NB4 (cell line): ENCODE data around the gene LMO2.

Experiments used
- CTCF ChIP-seq: IDR thresholded peaks from one replicate; pipeline ENCODE4 v1.5.1; 2012; ENCODE audit warnings: low read depth, low read length
- MAX ChIP-seq: IDR thresholded peaks from 2 replicates; pipeline ENCODE4 v1.6.1; 2011; ENCODE audit warnings: low read depth, low read length
- MYC ChIP-seq: IDR thresholded peaks from 2 replicates; pipeline ENCODE4 v1.6.1; 2011; ENCODE audit warnings: low read depth, low read length
- POLR2A ChIP-seq: IDR thresholded peaks from 2 replicates; pipeline ENCODE4 v1.6.1; 2011; ENCODE audit warnings: mild to moderate bottlenecking; ENCODE audit not compliant: insufficient read length; ENCODE audit errors: extremely low read depth

DNA sequence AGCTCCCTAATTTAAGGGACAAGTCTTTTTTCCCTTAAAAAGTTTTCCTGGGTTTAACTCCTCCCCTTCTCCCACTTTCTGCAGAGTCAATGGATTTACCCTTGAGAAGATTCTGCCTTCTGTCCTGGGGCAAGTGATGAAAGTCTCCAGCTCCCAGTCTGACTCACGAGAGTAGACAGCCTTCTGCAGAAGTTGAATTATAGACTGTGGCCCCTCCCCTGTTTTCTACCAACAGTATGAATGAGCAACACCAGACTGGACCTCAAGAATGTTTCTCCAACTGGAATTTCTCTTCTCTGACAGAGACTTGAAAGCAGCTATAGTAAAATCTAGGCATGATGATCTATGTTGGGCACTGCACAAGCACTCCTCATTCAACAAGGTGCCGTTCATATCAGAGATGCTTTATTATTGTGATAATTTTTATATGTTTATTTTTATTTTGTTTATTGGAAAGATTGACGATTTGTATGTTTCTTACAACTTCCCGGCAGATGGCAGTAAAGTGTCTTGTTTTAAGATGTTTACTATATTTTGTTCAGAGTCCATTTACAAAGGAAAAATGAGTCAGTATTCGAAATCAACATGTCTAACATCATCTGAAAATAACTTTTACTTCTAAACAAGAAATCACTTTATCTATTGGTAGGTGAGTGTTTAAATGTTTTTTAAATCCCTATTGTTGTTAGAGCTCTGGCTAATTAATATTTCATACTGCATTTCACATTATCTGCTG is 56.6 kb downstream of the LMO2 start:
- TF ChIP-seq POLR2A, result no peak
- TF ChIP-seq CTCF, result no peak
- TF ChIP-seq MAX, result no peak
- TF ChIP-seq MYC, result no peak
